ENCODE results near the gene IDH3B. TPM values are rescaled to one million over a fixed set of nuclear protein-coding genes. Genes with fewer than 3 reads are reported as not detected.

IDH3B gene
- polyA plus RNA-seq, 2 donors, result 58.8 to 89.2 TPM

- 51 to 59% methylated on average over 9 of the region's 9 CpGs for WGBS, 2 donors
- H3K27ac ChIP-seq (ENCODE audit: low read depth in 2 of 2, low read length in 1 of 2), result no peak overlapping the region
These were observed 37.0 kb downstream of the IDH3B start for GRCh38 chr20:2626853-2627541.

DNA sequence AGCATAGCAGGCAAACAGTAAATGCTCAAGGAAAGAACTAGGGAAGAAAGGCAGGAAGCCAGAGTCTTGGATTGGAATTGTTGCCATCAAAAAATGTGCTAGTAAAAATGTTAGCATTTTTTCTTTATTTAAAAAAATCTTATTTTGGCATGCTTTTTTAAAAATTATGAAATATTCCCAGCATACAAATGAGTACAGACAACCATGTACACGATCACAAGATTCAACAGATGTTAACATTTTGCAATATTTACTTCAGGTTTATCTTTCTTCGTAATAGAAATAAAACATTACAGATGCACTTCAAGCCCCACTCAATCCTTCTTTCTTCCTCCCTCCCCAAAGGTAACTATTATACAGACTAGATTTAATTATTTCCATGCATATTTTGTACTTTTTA lies 39.0 kb downstream of the IDH3B start:
- Histone ChIP-seq H3K9me3 (ENCODE audit: control insufficient read depth in 2 of 2, insufficient read depth in 1 of 2, low read depth in 1 of 2, low read length in 1 of 2) (peaks cover 0 to 3% of the 10 kb centered on the region in 2 donors), H3K4me1 (ENCODE audit: control insufficient read depth in 2 of 2, insufficient read depth in 2 of 2, low read length in 1 of 2) (no peaks in the 10 kb centered on the region), H3K27me3 (ENCODE audit: control insufficient read depth in 1 of 2, insufficient read depth in 2 of 2, low read length in 2 of 2) (no peaks in the 10 kb centered on the region), H3K4me3 (ENCODE audit: low read depth in 1 of 2, low read length in 2 of 2) (no peak overlapping the region), H3K27ac (ENCODE audit: low read depth in 2 of 2, low read length in 1 of 2) (no peak overlapping the region), H3K36me3 (ENCODE audit: control insufficient read depth in 2 of 2, insufficient read depth in 2 of 2, low read length in 1 of 2) (no peaks in the 10 kb centered on the region)
- WGBS, 2 donors, result 59 to 66% methylated on average over 2 of the region's 2 CpGs

More at GRCh38 chr20:2626853-2627541, 37.0 kb downstream of the IDH3B start:
- Histone ChIP-seq H3K36me3 (ENCODE audit: control insufficient read depth in 2 of 2, insufficient read depth in 2 of 2, low read length in 1 of 2) (no peaks in the 10 kb centered on the region), H3K27me3 (ENCODE audit: control insufficient read depth in 1 of 2, insufficient read depth in 2 of 2, low read length in 2 of 2) (no peaks in the 10 kb centered on the region), H3K4me1 (ENCODE audit: control insufficient read depth in 2 of 2, insufficient read depth in 2 of 2, low read length in 1 of 2) (no peaks in the 10 kb centered on the region), H3K4me3 (ENCODE audit: low read depth in 1 of 2, low read length in 2 of 2) (no peak overlapping the region), H3K9me3 (ENCODE audit: control insufficient read depth in 2 of 2, insufficient read depth in 1 of 2, low read depth in 1 of 2, low read length in 1 of 2) (peaks cover 0 to 3% of the 10 kb centered on the region in 2 donors)

- Histone ChIP-seq H3K27me3 (ENCODE audit: control insufficient read depth in 1 of 2, insufficient read depth in 2 of 2, low read length in 2 of 2) (no peaks in the 10 kb centered on the region), H3K9me3 (ENCODE audit: control insufficient read depth in 2 of 2, insufficient read depth in 1 of 2, low read depth in 1 of 2, low read length in 1 of 2) (peaks cover 0 to 3% of the 10 kb centered on the region in 2 donors), H3K4me1 (ENCODE audit: control insufficient read depth in 2 of 2, insufficient read depth in 2 of 2, low read length in 1 of 2) (no peaks in the 10 kb centered on the region), H3K36me3 (ENCODE audit: control insufficient read depth in 2 of 2, insufficient read depth in 2 of 2, low read length in 1 of 2) (no peaks in the 10 kb centered on the region), H3K27ac (ENCODE audit: low read depth in 2 of 2, low read length in 1 of 2) (no peak overlapping the region), H3K4me3 (ENCODE audit: low read depth in 1 of 2, low read length in 2 of 2) (no peak overlapping the region)
- 66 to 67% methylated on average over 4 of the region's 4 CpGs for WGBS, 2 donors
These were observed 39.8 kb downstream of the IDH3B start for GRCh38 chr20:2624190-2624589.

GRCh38 chr20:2619961-2620595 lies 43.9 kb downstream of the IDH3B start:
- Histone ChIP-seq H3K9me3 (ENCODE audit: control insufficient read depth in 2 of 2, insufficient read depth in 1 of 2, low read depth in 1 of 2, low read length in 1 of 2) (no peaks in the 10 kb centered on the region), H3K4me1 (ENCODE audit: control insufficient read depth in 2 of 2, insufficient read depth in 2 of 2, low read length in 1 of 2) (no peaks in the 10 kb centered on the region), H3K27me3 (ENCODE audit: control insufficient read depth in 1 of 2, insufficient read depth in 2 of 2, low read length in 2 of 2) (peaks cover 0 to 2% of the 10 kb centered on the region in 2 donors), H3K27ac (ENCODE audit: low read depth in 2 of 2, low read length in 1 of 2) (no peak overlapping the region), H3K4me3 (ENCODE audit: low read depth in 1 of 2, low read length in 2 of 2) (no peak overlapping the region), H3K36me3 (ENCODE audit: control insufficient read depth in 2 of 2, insufficient read depth in 2 of 2, low read length in 1 of 2) (no peaks in the 10 kb centered on the region)
- 71 to 78% methylated on average over 3 of the region's 3 CpGs for WGBS, 2 donors

GRCh38 chr20:2619337-2619736 lies 44.7 kb downstream of the IDH3B start:
- no peak overlapping the region for H3K4me3 ChIP-seq (ENCODE audit: low read depth in 1 of 2, low read length in 2 of 2)
- WGBS, 2 donors, result 64 to 74% methylated on average over 2 of the region's 2 CpGs
- H3K27ac ChIP-seq (ENCODE audit: low read depth in 2 of 2, low read length in 1 of 2), result no peak overlapping the region
- H3K9me3 ChIP-seq (ENCODE audit: control insufficient read depth in 2 of 2, insufficient read depth in 1 of 2, low read depth in 1 of 2, low read length in 1 of 2), result no peaks in the 10 kb centered on the region
- no peaks in the 10 kb centered on the region for H3K36me3 ChIP-seq (ENCODE audit: control insufficient read depth in 2 of 2, insufficient read depth in 2 of 2, low read length in 1 of 2)
- peaks cover 0 to 2% of the 10 kb centered on the region in 2 donors for H3K27me3 ChIP-seq (ENCODE audit: control insufficient read depth in 1 of 2, insufficient read depth in 2 of 2, low read length in 2 of 2)
- no peaks in the 10 kb centered on the region for H3K4me1 ChIP-seq (ENCODE audit: control insufficient read depth in 2 of 2, insufficient read depth in 2 of 2, low read length in 1 of 2)

GRCh38 chr20:2618815-2619214 lies 45.2 kb downstream of the IDH3B start:
- Histone ChIP-seq H3K4me1 (ENCODE audit: control insufficient read depth in 2 of 2, insufficient read depth in 2 of 2, low read length in 1 of 2) (no peaks in the 10 kb centered on the region), H3K9me3 (ENCODE audit: control insufficient read depth in 2 of 2, insufficient read depth in 1 of 2, low read depth in 1 of 2, low read length in 1 of 2) (no peaks in the 10 kb centered on the region), H3K27ac (ENCODE audit: low read depth in 2 of 2, low read length in 1 of 2) (no peak overlapping the region), H3K27me3 (ENCODE audit: control insufficient read depth in 1 of 2, insufficient read depth in 2 of 2, low read length in 2 of 2) (peaks cover 0 to 2% of the 10 kb centered on the region in 2 donors), H3K36me3 (ENCODE audit: control insufficient read depth in 2 of 2, insufficient read depth in 2 of 2, low read length in 1 of 2) (no peaks in the 10 kb centered on the region), H3K4me3 (ENCODE audit: low read depth in 1 of 2, low read length in 2 of 2) (no peak overlapping the region)
- WGBS, 2 donors, result 75 to 77% methylated on average over 6 of the region's 6 CpGs

DNA sequence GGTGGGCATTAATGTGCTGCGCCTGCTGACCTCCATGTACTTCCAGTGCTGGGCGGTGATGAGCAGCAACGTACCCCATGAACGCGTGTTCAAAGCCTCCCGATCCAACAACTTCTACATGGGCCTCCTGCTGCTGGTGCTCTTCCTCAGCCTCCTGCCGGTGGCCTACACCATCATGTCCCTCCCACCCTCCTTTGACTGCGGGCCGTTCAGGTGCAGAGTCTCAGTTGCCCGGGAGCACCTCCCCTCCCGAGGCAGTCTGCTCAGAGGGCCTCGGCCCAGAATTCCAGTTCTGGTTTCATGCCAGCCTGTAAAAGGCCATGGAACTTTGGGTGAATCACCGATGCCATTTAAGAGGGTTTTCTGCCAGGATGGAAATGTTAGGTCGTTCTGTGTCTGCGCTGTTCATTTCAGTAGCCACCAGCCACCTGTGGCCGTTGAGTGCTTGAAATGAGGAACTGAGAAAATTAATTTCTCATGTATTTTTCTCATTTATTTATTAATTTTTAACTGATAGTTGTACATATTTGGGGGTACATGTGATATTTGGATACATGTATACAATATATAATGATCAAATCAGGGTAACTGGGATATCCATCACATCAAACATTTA lies 46.8 kb downstream of the IDH3B start:
- H3K36me3 ChIP-seq (ENCODE audit: control insufficient read depth in 2 of 2, insufficient read depth in 2 of 2, low read length in 1 of 2), result no peaks in the 10 kb centered on the region
- H3K9me3 ChIP-seq (ENCODE audit: control insufficient read depth in 2 of 2, insufficient read depth in 1 of 2, low read depth in 1 of 2, low read length in 1 of 2), result no peaks in the 10 kb centered on the region
- H3K27me3 ChIP-seq (ENCODE audit: control insufficient read depth in 1 of 2, insufficient read depth in 2 of 2, low read length in 2 of 2), result peaks cover 0 to 2% of the 10 kb centered on the region in 2 donors
- no peaks in the 10 kb centered on the region for H3K4me1 ChIP-seq (ENCODE audit: control insufficient read depth in 2 of 2, insufficient read depth in 2 of 2, low read length in 1 of 2)
- 85 to 88% methylated on average over 16 of the region's 16 CpGs for WGBS, 2 donors
- H3K27ac ChIP-seq (ENCODE audit: low read depth in 2 of 2, low read length in 1 of 2), result no peak overlapping the region
- no peak overlapping the region for H3K4me3 ChIP-seq (ENCODE audit: low read depth in 1 of 2, low read length in 2 of 2)

- no peaks in the 10 kb centered on the region for H3K36me3 ChIP-seq (ENCODE audit: control insufficient read depth in 2 of 2, insufficient read depth in 2 of 2, low read length in 1 of 2)
- 64 to 65% methylated on average over 9 of the region's 9 CpGs for whole genome bisulfite sequencing, 2 donors
- H3K4me1 ChIP-seq (ENCODE audit: control insufficient read depth in 2 of 2, insufficient read depth in 2 of 2, low read length in 1 of 2), result no peaks in the 10 kb centered on the region
- H3K4me3 ChIP-seq (ENCODE audit: low read depth in 1 of 2, low read length in 2 of 2), result no peak overlapping the region
- peaks cover 0 to 2% of the 10 kb centered on the region in 2 donors for H3K27me3 ChIP-seq (ENCODE audit: control insufficient read depth in 1 of 2, insufficient read depth in 2 of 2, low read length in 2 of 2)
- H3K9me3 ChIP-seq (ENCODE audit: control insufficient read depth in 2 of 2, insufficient read depth in 1 of 2, low read depth in 1 of 2, low read length in 1 of 2), result no peaks in the 10 kb centered on the region
- H3K27ac ChIP-seq (ENCODE audit: low read depth in 2 of 2, low read length in 1 of 2), result no peak overlapping the region
These were observed 47.4 kb downstream of the IDH3B start for GRCh38 chr20:2616634-2617033.

- 84 to 90% methylated on average over 3 of the region's 3 CpGs for WGBS, 2 donors
- Histone ChIP-seq H3K4me3 (ENCODE audit: low read depth in 1 of 2, low read length in 2 of 2) (no peak overlapping the region), H3K36me3 (ENCODE audit: control insufficient read depth in 2 of 2, insufficient read depth in 2 of 2, low read length in 1 of 2) (no peaks in the 10 kb centered on the region), H3K27me3 (ENCODE audit: control insufficient read depth in 1 of 2, insufficient read depth in 2 of 2, low read length in 2 of 2) (peaks cover 0 to 2% of the 10 kb centered on the region in 2 donors), H3K9me3 (ENCODE audit: control insufficient read depth in 2 of 2, insufficient read depth in 1 of 2, low read depth in 1 of 2, low read length in 1 of 2) (no peaks in the 10 kb centered on the region), H3K27ac (ENCODE audit: low read depth in 2 of 2, low read length in 1 of 2) (no peak overlapping the region), H3K4me1 (ENCODE audit: control insufficient read depth in 2 of 2, insufficient read depth in 2 of 2, low read length in 1 of 2) (no peaks in the 10 kb centered on the region)
These were observed 51.9 kb downstream of the IDH3B start for GRCh38 chr20:2612073-2612472.
